HG02852 (cell line): ENCODE results near the gene COPRS.
A peak's percentile ranks its signal among the peaks of the same experiment; 100 is the strongest.
"Not testable (repeated sequence)": the region's sequence is repeated elsewhere in the genome, so short reads cannot be mapped to it uniquely, and the experiment has no call there.

Experiments
- ATAC-seq: cut with Tn5 transposase; IDR thresholded peaks from one replicate; pipeline ENCODE4 v1.9.1; 2021; ENCODE audit warnings: mild to moderate bottlenecking, moderate library complexity; ENCODE audit not compliant: unreplicated experiment

COPRS gene

DNA sequence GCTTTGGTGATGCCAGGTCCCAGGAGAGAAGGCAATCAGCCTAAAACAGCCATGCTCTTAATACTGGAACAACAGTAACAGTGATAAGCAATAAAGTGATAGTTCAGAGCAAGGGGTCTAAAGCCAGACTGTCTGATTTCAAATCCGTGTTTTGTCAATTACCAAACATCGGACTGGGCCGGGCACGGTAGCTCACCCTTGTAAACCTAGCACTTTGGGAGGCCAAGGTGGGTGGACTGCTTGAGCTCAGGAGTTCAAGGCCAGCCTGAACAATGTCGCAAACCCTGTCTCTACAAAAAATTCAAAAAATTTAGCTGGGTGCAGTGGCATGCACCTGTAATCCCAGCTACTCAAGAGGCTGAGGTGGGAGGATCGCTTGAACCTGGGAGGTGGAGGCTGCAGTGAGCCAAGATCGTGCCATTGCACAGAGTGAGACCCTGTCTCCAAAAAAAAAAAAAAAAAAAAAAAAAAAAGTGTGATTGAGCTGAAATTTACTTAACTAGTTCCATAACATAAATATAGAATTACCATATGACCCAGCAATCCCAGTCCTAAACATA is 5.1 kb downstream of the COPRS start:
- ATAC-seq = no peak

DNA sequence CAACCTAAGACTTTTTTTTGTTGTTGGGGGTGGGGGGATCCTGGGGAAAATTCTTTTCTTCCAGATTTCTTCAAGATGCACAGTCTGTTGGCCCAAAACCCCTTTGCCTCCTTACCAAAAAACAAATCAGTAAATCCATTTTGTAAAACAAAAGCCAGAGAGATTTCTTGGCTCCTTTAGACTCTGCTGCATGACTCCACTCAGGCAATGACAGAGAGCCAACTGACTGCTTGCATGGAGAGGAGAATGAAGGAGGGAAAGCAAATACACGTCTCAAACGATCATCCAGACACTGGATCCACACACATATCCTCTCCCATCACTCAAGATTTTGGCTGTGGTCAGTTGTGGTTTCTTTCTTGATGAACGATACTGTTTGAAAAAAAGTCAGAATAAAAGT is 13.8 kb downstream of the COPRS start:
- ATAC-seq = no peak

- ATAC-seq = no peak
These were observed 15.8 kb downstream of the COPRS start for GRCh38 chr17:31843070-31843745.

- ATAC-seq = no peak
These were observed 16.6 kb downstream of the COPRS start for GRCh38 chr17:31842195-31843069.

DNA sequence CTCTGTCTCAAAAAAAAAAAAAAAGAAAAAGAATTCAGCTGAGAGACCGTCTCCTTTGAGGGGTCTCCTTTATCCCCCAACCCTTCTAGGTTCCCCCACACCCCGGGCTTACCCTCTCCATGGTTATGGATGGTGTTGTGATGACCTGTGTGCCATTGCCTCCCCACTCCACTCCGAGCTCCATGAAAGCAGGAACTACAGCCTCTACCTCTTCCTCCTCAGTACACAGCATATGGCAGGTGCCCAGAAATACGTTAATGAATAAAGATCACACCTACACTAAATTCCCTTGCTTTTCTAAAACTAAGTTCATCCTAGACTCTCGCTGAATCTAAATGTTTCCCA is 17.2 kb downstream of the COPRS start:
- ATAC-seq = no peak

- no peak for ATAC-seq
These were observed 20.3 kb downstream of the COPRS start for GRCh38 chr17:31838636-31839225.

DNA sequence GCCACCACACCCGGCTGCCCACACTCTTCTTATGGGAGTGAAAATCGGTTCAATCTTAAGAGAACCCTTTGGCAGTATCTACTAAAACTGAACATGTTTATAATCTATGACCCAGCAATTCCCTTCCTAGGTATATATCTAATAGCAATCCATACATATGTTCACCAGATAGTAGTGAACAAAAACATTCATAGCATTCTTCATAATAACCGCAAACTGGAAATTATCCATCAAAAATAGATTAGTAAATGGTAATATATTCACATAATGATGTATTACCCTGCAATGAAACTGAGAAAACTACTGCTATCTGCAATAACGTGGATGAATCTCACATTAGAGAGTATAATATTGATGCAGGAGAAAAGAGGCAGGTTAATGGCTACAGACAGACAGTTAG is 23.1 kb downstream of the COPRS start:
- no peak for ATAC-seq

DNA sequence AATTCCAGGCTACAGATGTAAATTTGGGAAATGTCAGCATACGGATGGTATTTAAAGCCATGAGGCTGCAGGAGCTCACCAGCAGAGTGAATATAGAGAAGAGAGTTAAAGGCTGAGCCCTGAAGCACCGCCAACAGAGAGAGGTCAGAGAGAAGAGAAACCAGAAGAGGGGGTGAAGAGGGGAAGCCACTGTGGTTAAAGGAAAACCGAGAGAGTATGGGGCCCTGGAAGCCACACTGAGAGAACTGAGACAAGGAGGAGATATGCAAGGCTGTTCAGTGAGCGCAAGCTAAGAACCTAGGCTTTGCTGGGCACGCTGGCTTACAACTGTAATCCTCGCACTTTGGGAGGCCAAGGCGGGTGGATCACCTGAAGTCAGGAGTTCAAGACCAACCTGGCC is 24.6 kb downstream of the COPRS start:
- peak; percentile 78 for ATAC-seq

DNA sequence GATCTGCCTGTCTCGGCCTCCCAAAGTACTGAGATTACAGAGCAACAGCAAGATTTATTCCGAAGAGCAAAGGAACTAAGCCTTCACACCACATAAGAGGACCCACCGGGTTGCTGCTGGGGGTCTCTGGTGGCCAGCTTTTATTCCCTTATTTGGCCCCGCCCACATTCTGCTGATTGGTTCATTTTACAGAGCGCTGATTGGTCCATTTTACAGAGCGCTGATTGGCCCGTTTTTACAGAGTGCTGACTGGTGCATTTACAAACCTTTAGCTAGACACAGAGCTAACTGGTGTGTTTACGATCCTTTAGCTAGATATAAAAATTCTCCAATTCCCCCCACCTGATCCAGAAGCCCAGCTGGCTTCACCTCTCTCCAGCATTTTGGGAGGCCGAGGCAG is 26.3 kb downstream of the COPRS start:
- no peak for ATAC-seq

DNA sequence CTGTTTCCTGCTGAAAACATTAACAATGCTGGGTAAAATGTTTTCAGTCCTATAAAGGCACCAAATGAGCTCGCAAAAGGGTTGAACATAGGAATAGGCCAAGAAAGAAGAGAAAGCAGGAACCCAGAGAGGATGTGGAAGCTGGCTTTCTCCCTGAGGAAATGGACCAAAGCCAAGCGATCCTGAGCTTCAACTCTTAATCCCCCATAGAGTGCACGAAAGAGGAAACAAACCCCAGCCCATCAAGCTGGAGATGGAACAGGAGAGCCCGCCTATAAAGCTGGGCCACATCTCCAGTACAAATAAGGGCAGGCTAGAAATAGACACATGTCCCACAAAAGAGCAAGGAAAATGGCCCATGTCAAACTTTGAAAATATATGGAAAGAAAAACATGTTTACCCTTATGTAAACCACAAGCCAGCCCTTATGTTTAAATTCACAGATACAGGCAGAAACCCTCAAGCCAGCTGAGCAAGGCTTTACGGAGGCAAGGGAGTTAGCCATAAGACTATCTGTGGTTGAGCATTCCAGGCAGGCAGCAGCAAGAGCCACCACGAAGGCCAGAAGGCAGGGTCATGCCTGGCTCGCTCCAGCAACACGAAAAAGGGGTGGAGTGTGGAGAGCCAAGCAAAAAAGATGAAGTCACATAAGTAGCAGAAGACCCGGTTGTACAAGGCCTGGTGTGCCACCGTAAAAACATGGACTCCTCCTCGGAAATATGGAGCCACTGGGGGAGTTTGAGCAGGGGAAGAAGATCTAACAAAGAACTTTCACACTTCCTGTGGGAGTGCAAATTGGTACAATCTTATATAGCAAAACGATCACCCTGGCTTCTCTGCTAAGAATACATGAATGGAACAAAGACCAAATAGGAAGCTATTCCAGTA is 27.8 kb downstream of the COPRS start:
- ATAC-seq = no peak

DNA sequence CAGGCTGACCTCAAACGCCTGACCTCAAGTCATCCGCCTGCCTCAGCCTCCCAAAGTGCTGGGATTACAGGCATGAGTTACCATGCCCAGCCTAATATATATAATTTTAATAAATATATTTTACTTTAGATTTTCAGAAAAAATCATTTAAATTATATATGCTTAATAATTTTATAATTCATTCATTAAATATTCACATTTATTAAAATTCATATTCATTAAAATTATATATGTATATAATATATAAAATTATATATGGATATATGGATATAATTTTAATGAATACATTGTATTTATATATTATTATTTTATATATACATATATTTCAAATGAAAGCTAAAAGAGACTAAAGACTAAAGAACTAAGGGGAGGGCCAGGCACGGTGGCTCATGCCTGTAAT is 29.4 kb downstream of the COPRS start:
- ATAC-seq = no peak

DNA sequence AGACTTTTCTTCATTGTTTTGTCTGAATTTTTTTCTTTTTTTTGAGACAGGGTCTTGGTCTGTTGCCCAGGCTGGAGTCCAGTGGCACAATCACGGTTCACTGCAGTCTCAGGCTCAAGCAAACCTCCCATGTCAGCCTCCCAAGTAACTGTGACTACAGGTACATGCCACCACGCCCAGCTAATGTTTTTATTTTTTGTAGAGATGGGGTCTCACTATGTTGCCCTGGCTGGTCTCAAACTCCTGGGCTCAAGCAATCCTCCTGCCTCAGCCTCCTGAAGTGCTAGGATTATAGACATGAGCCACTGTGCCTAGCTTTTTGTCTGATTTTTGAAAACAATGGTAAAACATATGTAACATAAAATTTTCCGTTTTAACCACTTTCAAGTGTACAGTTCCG is 30.1 kb downstream of the COPRS start:
- not testable (repeated sequence) for ATAC-seq

DNA sequence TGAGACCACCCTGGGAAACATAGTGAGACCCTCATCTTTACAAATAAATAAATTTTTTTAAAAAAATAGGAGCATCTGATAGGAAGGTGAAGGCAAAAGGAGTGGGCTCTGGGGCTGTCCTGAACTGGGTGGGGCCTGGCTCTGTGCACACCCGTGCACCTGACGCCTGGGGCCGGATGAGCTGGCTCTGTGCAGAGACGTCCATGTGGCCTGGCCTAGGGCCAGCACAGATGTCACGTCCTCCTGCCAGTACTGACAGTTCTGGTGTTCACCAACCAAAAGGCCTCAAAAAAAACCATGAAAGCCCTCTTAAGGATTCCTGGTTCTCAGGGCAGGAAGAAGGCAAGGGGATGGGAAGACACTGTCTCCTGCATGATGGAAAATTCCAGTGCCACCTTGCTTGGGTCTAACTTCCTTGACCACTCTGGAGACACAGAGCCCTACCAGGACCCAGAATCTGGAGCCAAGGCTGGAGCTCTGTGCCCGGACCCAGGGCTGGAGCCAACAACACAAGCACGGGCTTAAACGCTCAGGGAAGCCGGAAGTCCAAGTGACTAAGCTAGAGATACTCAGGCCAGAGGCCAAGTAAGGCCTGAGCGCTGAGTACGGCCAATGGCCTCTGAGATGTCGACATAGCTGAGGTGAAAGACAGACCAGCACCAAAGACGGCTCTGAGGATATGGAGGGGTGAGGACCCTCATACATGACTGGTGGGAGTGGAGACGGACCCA is 32.9 kb downstream of the COPRS start:
- ATAC-seq = no peak

- no peak for ATAC-seq
These were observed 34.2 kb downstream of the COPRS start for GRCh38 chr17:31824766-31825360.

GRCh38 chr17:31823014-31823413 is 36.0 kb downstream of the COPRS start:
- no peak for ATAC-seq

- no peak for ATAC-seq
These were observed 38.2 kb downstream of the COPRS start for GRCh38 chr17:31820691-31821435.

DNA sequence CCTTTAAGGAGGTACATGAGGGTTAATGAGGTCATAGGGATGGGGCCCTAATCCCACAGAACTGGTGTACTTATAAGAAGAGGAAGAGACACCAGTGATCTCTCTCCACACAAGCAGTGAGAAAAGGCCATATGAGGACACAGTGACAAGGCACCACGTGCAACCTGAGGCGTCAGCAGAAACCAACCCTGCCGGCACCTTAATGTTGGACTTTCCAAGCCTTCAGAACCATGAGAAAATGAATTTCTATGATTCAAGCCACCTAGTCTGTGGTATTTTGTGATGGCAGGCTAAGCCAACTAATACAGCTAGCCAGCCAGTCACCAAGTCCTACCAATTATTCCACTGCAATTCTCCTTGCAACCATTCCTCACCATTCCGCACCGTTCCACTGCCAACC is 39.5 kb downstream of the COPRS start:
- ATAC-seq = no peak

GRCh38 chr17:31818863-31819262 is 40.2 kb downstream of the COPRS start:
- not testable (repeated sequence) for ATAC-seq

DNA sequence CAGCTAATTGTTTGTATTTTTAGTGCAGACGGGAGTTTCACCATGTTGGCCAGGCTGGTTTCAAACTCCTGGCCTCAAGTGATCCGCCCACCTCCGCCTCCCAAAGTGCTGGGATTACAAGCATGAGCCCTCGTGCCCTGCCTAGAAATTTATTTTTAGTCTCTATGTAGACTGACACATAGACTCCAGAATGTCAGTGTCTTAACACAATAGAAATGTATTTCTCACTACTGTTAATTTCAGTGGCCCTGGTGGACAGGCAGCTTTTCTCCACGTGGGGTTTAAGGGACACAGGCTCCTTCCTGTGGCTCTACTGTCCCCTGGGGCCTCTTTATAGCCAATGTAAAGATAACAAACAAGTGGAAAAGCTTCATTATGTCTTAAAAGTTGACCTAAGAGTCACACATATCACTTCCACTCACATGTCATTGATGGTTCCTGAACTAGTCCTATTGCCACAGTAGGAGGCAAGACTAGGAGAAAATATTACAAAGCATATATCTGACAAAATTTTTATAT is 43.8 kb downstream of the COPRS start:
- ATAC-seq = no peak
